ENCODE measurements around the gene IQGAP1.
"Not testable (repeated sequence)": the region's sequence is repeated elsewhere in the genome, so short reads cannot be mapped to it uniquely, and the experiment has no call there.

Gene IQGAP1

GRCh38 chr15:90496791-90497190 is 108.7 kb downstream of the IQGAP1 start:
- Mint-ChIP-seq H3K36me3 (peaks cover 77% of the 10 kb centered on the region), H3K4me3 (no peak overlapping the region), H3K27me3 (no peaks in the 10 kb centered on the region), H3K27ac (no peak overlapping the region), H3K4me1 (no peaks in the 10 kb centered on the region), H3K9me3 (no peaks in the 10 kb centered on the region)
- no peak for ATAC-seq

- H3K4me3 Mint-ChIP-seq, result no peak overlapping the region
- no peak for ATAC-seq
- H3K36me3 Mint-ChIP-seq, result peaks cover 76% of the 10 kb centered on the region
- H3K27me3 Mint-ChIP-seq, result no peaks in the 10 kb centered on the region
- H3K9me3 Mint-ChIP-seq, result no peaks in the 10 kb centered on the region
- H3K4me1 Mint-ChIP-seq, result no peaks in the 10 kb centered on the region
- H3K27ac Mint-ChIP-seq, result no peak overlapping the region
Measured at GRCh38 chr15:90497376-90497775, 109.3 kb downstream of the IQGAP1 start.

- peaks cover 74% of the 10 kb centered on the region for H3K36me3 Mint-ChIP-seq
- H3K27ac Mint-ChIP-seq, result no peak overlapping the region
- no peak for ATAC-seq
- no peaks in the 10 kb centered on the region for H3K27me3 Mint-ChIP-seq
- no peak overlapping the region for H3K4me3 Mint-ChIP-seq
- no peaks in the 10 kb centered on the region for H3K4me1 Mint-ChIP-seq
- no peaks in the 10 kb centered on the region for H3K9me3 Mint-ChIP-seq
Measured at GRCh38 chr15:90497912-90498311, 109.9 kb downstream of the IQGAP1 start.

- H3K4me1 Mint-ChIP-seq, result no peaks in the 10 kb centered on the region
- no peaks in the 10 kb centered on the region for H3K27me3 Mint-ChIP-seq
Measured at GRCh38 chr15:90500171-90500570, 112.1 kb downstream of the IQGAP1 start.

GRCh38 chr15:90501898-90502297 is 113.9 kb downstream of the IQGAP1 start:
- peak; percentile 58 for ATAC-seq
- no peaks in the 10 kb centered on the region for H3K4me1 Mint-ChIP-seq
- H3K4me3 Mint-ChIP-seq, result no peak overlapping the region
- peaks cover 45% of the 10 kb centered on the region for H3K36me3 Mint-ChIP-seq
- H3K27me3 Mint-ChIP-seq, result no peaks in the 10 kb centered on the region
- H3K27ac Mint-ChIP-seq, result no peak overlapping the region
- H3K9me3 Mint-ChIP-seq, result no peaks in the 10 kb centered on the region

More at GRCh38 chr15:90500171-90500570, 112.1 kb downstream of the IQGAP1 start:
- ATAC-seq, result no peak
- peak overlapping the region; percentile 28 for H3K27ac Mint-ChIP-seq
- no peak overlapping the region for H3K4me3 Mint-ChIP-seq
- peaks cover 60% of the 10 kb centered on the region for H3K36me3 Mint-ChIP-seq
- no peaks in the 10 kb centered on the region for H3K9me3 Mint-ChIP-seq

GRCh38 chr15:90510781-90511180 is 122.7 kb downstream of the IQGAP1 start:
- not testable (repeated sequence) for H3K27ac Mint-ChIP-seq, ATAC-seq, H3K27me3 Mint-ChIP-seq, H3K9me3 Mint-ChIP-seq, H3K36me3 Mint-ChIP-seq, H3K4me1 Mint-ChIP-seq, H3K4me3 Mint-ChIP-seq

- not testable (repeated sequence) for H3K36me3 Mint-ChIP-seq, H3K27ac Mint-ChIP-seq, H3K4me1 Mint-ChIP-seq, H3K4me3 Mint-ChIP-seq, H3K9me3 Mint-ChIP-seq, H3K27me3 Mint-ChIP-seq, ATAC-seq
Measured at GRCh38 chr15:90511211-90511618, 123.2 kb downstream of the IQGAP1 start.

GRCh38 chr15:90512276-90512675 is 124.2 kb downstream of the IQGAP1 start:
- Mint-ChIP-seq H3K9me3 (no peaks in the 10 kb centered on the region), H3K4me3 (no peak overlapping the region), H3K27me3 (no peaks in the 10 kb centered on the region), H3K36me3 (no peaks in the 10 kb centered on the region), H3K27ac (no peak overlapping the region), H3K4me1 (peaks cover 11% of the 10 kb centered on the region)
- ATAC-seq, result no peak

GRCh38 chr15:90512981-90513380 is 124.9 kb downstream of the IQGAP1 start:
- no peak overlapping the region for H3K27ac Mint-ChIP-seq
- no peaks in the 10 kb centered on the region for H3K9me3 Mint-ChIP-seq
- no peak for ATAC-seq
- H3K36me3 Mint-ChIP-seq, result no peaks in the 10 kb centered on the region
- no peak overlapping the region for H3K4me3 Mint-ChIP-seq
- peaks cover 11% of the 10 kb centered on the region for H3K4me1 Mint-ChIP-seq
- no peaks in the 10 kb centered on the region for H3K27me3 Mint-ChIP-seq

GRCh38 chr15:90513448-90513847 is 125.4 kb downstream of the IQGAP1 start:
- Mint-ChIP-seq H3K9me3 (no peaks in the 10 kb centered on the region), H3K27me3 (no peaks in the 10 kb centered on the region), H3K4me1 (peaks cover 11% of the 10 kb centered on the region), H3K4me3 (no peak overlapping the region), H3K36me3 (no peaks in the 10 kb centered on the region), H3K27ac (no peak overlapping the region)
- no peak for ATAC-seq

GRCh38 chr15:90513893-90514292 is 125.9 kb downstream of the IQGAP1 start:
- H3K27ac Mint-ChIP-seq, H3K36me3 Mint-ChIP-seq, H3K9me3 Mint-ChIP-seq, ATAC-seq, H3K27me3 Mint-ChIP-seq, H3K4me3 Mint-ChIP-seq: not testable (repeated sequence)
- peaks cover 11% of the 10 kb centered on the region for H3K4me1 Mint-ChIP-seq

GRCh38 chr15:90519688-90520087 is 131.6 kb downstream of the IQGAP1 start:
- H3K4me1 Mint-ChIP-seq, result peaks cover 19% of the 10 kb centered on the region
- H3K9me3 Mint-ChIP-seq, result no peaks in the 10 kb centered on the region
- H3K27ac Mint-ChIP-seq, result no peak overlapping the region
- no peak for ATAC-seq
- H3K36me3 Mint-ChIP-seq, result no peaks in the 10 kb centered on the region
- no peak overlapping the region for H3K4me3 Mint-ChIP-seq
- no peaks in the 10 kb centered on the region for H3K27me3 Mint-ChIP-seq

- Mint-ChIP-seq H3K27ac (no peak overlapping the region), H3K9me3 (no peaks in the 10 kb centered on the region), H3K4me3 (no peak overlapping the region), H3K4me1 (peaks cover 19% of the 10 kb centered on the region), H3K36me3 (no peaks in the 10 kb centered on the region), H3K27me3 (no peaks in the 10 kb centered on the region)
- ATAC-seq, result no peak
Measured at GRCh38 chr15:90520365-90520764, 132.3 kb downstream of the IQGAP1 start.

GRCh38 chr15:90523373-90523772 is 135.3 kb downstream of the IQGAP1 start:
- Mint-ChIP-seq H3K4me3 (no peak overlapping the region), H3K4me1 (peaks cover 8% of the 10 kb centered on the region), H3K27me3 (no peaks in the 10 kb centered on the region), H3K27ac (no peak overlapping the region), H3K9me3 (no peaks in the 10 kb centered on the region), H3K36me3 (no peaks in the 10 kb centered on the region)
- no peak for ATAC-seq

- H3K27me3 Mint-ChIP-seq, result not testable (repeated sequence)
Measured at GRCh38 chr15:90524018-90524803, 136.2 kb downstream of the IQGAP1 start.

GRCh38 chr15:90529011-90529370 is 140.9 kb downstream of the IQGAP1 start:
- ATAC-seq, result no peak
- Mint-ChIP-seq H3K4me3 (peak overlapping the region; percentile 92), H3K4me1 (peaks cover 33% of the 10 kb centered on the region), H3K27ac (peak overlapping the region; percentile 79), H3K27me3 (no peaks in the 10 kb centered on the region), H3K36me3 (no peaks in the 10 kb centered on the region), H3K9me3 (no peaks in the 10 kb centered on the region)

More at GRCh38 chr15:90524018-90524803, 136.2 kb downstream of the IQGAP1 start:
- not testable (repeated sequence) for ATAC-seq, H3K36me3 Mint-ChIP-seq, H3K9me3 Mint-ChIP-seq, H3K27ac Mint-ChIP-seq, H3K4me3 Mint-ChIP-seq
- peaks cover 13% of the 10 kb centered on the region for H3K4me1 Mint-ChIP-seq

Data from stimulated activated memory B cell treated with anti-CD40 and anti-IgM and Interleukin-4, amounts not matched to agents 10 μg/mL and 1 μg/mL and 100 μg/mL, for 72 hours (primary cell).